WI38 (cell line): ENCODE results near the gene CD200R1.

Source experiments
- H3K4me3 ChIP-seq: 2 replicates; pipeline ENCODE4 v1.5.1; 2011; ENCODE audit warnings: low read depth, mild to moderate bottlenecking, control low read depth, low read length
- TF ChIP-seq, protein P1 (sequence below): IDR thresholded peaks from 2 replicates; pipeline ENCODE4 v1.5.1; 2012; ENCODE audit warnings: low read depth, mild to moderate bottlenecking, control low read depth, low read length

Gene CD200R1

DNA sequence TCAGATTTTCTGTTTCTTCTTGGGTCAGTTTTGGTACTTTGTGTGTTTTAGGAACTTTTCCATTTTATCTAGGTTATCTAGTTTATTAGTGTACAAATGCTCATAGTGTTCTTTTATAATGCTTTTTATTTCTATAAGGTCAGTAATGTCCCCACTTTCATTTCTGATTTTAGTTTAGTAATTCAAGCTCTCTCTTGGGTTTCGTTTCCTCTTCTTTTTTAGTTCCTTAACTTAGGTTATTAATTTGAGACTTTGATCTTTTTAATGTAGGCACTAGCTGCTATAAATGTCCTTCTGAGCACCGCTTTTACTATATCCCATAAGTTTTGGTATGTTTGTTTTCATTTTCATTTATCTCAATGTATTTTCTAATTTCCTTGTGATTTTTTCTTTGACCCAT, 101.3 kb downstream of the CD200R1 start:
- TF ChIP-seq, protein P1, sequence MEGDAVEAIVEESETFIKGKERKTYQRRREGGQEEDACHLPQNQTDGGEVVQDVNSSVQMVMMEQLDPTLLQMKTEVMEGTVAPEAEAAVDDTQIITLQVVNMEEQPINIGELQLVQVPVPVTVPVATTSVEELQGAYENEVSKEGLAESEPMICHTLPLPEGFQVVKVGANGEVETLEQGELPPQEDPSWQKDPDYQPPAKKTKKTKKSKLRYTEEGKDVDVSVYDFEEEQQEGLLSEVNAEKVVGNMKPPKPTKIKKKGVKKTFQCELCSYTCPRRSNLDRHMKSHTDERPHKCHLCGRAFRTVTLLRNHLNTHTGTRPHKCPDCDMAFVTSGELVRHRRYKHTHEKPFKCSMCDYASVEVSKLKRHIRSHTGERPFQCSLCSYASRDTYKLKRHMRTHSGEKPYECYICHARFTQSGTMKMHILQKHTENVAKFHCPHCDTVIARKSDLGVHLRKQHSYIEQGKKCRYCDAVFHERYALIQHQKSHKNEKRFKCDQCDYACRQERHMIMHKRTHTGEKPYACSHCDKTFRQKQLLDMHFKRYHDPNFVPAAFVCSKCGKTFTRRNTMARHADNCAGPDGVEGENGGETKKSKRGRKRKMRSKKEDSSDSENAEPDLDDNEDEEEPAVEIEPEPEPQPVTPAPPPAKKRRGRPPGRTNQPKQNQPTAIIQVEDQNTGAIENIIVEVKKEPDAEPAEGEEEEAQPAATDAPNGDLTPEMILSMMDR: no peak
- no peak overlapping the region for H3K4me3 ChIP-seq

DNA sequence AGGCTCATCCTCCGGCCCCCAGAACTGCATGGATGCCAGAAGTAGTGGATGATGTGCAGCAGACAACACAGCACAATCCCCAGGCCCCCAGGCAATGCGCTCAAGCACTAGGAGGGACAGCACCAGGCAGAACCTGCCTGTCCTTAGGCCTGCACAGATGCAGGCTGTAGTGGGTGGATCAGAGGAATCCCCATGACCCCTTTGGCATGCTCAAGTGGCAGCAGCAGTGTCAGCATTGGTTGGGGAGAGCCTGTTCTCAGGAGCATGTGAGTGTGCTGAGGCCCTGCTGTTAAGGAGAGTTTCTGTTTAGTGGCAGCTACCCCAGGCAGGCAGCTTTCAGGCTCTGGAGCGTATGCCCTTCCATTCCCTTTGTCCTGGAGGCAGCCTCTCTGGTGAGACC, 103.2 kb downstream of the CD200R1 start:
- TF ChIP-seq, protein P1: no peak
- no peak overlapping the region for H3K4me3 ChIP-seq
